HCT116 (cell line): Measurements from ENCODE around the gene SPATA17. TPM values are rescaled to one million over a fixed set of nuclear protein-coding genes. Genes with fewer than 3 reads are reported as not detected.

ENCODE experiments used
- ATAC-seq: fragments of 200-7000 bp; cut with Tn5 transposase; 2 replicates; pipeline ENCODE4 v1.9.1; 2020; ENCODE audit warnings: mild to moderate bottlenecking, moderate library complexity
- BruUV-seq: library from RNA; stranded (reverse); fragments of 400-500 nt; replicated peaks from 2 replicates; lab custom pipeline; 2021; lab: Mats Ljungman, UMichigan
- CTCF ChIA-PET: fragments of 300-600 bp; sonication (Branson Sonifier 250); formaldehyde crosslinking; loops from one replicate; lab custom pipeline; 2021; ENCODE audit warnings: antibody characterized with exemption; lab: Charles Lee
- POLR2A ChIA-PET: fragments of 300-600, 350-600 bp; sonication (Branson Sonifier 250); formaldehyde crosslinking; loops from one replicate; lab custom pipeline; 2021; ENCODE audit warnings: antibody characterized with exemption; lab: Charles Lee
- RAD21 ChIA-PET, 2 experiments: fragments of 300-600 bp; sonication (Branson Sonifier 250); formaldehyde crosslinking; loops; one replicate each; lab custom pipeline; 2023; ENCODE audit warnings: low total read pairs in 2 of 2; ENCODE audit not compliant: uncharacterized antibody in 2 of 2, unreplicated experiment in 2 of 2, low non-redundant PET in 1 of 2; lab: Charles Lee
- DNase-seq: peaks from one replicate; pipeline ENCODE4 v3.0.0-alpha.2; 2010; ENCODE audit warnings: low read depth, low spot score
- H2AFZ ChIP-seq: fragments of 200-600 bp; shearing (Covaris generic), sonication (generic); 2 replicates; pipeline ENCODE4 v1.6.1; 2017; ENCODE audit warnings: low read depth, mixed run types, mixed read lengths, antibody characterized with exemption, low read length; ENCODE audit not compliant: poor library complexity, severe bottlenecking
- H3K27ac ChIP-seq: 2 replicates; pipeline ENCODE4 v1.5.1; 2012; ENCODE audit warnings: low read depth, low read length
- H3K27me3 ChIP-seq: fragments of 200-600 bp; sonication (generic); 2 replicates; pipeline ENCODE4 v1.6.1; 2016; ENCODE audit warnings: mixed run types, low read length, mixed read lengths; ENCODE audit not compliant: insufficient read depth
- H3K36me3 ChIP-seq, 2 experiments: fragments of 200-500 bp in 1 of 2; fragments of 200-600 bp in 1 of 2; sonication (Bioruptor generic) in 1 of 2; sonication (generic) in 1 of 2; 2 replicates each; pipeline versions ENCODE4 v1.5.1 to v1.6.1; 2014 to 2016; ENCODE audit warnings: low read length in 2 of 2, inconsistent platforms in 1 of 2, mixed read lengths in 1 of 2, mixed run types in 1 of 2; ENCODE audit not compliant: insufficient read depth in 2 of 2, control insufficient read depth in 1 of 2
- H3K4me1 ChIP-seq, 2 experiments: fragments of 200-600 bp in 1 of 2; sonication (generic) in 1 of 2; 2 replicates each; pipeline versions ENCODE4 v1.5.1 to v1.6.1; 2012 to 2017; ENCODE audit warnings: low read length in 2 of 2, inconsistent platforms in 1 of 2, mild to moderate bottlenecking in 1 of 2, mixed read lengths in 1 of 2, mixed run types in 1 of 2, moderate library complexity in 1 of 2; ENCODE audit not compliant: insufficient read depth in 2 of 2, control insufficient read depth in 1 of 2
- H3K4me2 ChIP-seq: fragments of 200-600 bp; sonication (generic); 2 replicates; pipeline ENCODE4 v1.6.1; 2017; ENCODE audit warnings: mixed run types, low read length, mixed read lengths
- H3K4me3 ChIP-seq, 2 experiments: fragments of 200-600 bp in 1 of 2; sonication (generic) in 1 of 2; replicated peaks in 1 of 2; 2 replicates each; pipeline ENCODE4 v1.5.1; 2011 to 2016; ENCODE audit warnings: low read length in 2 of 2, control low read depth in 1 of 2, low read depth in 1 of 2, mild to moderate bottlenecking in 1 of 2, mixed read lengths in 1 of 2, mixed run types in 1 of 2
- H3K79me2 ChIP-seq: fragments of 200-600 bp; sonication (generic); 2 replicates; pipeline ENCODE4 v1.6.1; 2017; ENCODE audit warnings: mild to moderate bottlenecking, mixed run types, low read length, moderate library complexity, mixed read lengths; ENCODE audit not compliant: insufficient read depth
- H3K9ac ChIP-seq: fragments of 200-600 bp; sonication (generic); 2 replicates; pipeline ENCODE4 v1.6.1; 2016; ENCODE audit warnings: low read length, mixed read lengths
- H3K9me2 ChIP-seq: fragments of 200-600 bp; sonication (generic), shearing (Covaris generic); 2 replicates; pipeline ENCODE4 v1.6.1; 2017; ENCODE audit warnings: mixed run types, mild to moderate bottlenecking, moderate library complexity; ENCODE audit not compliant: insufficient read depth
- H3K9me3 ChIP-seq, 2 experiments: fragments of 200-500 bp in 1 of 2; fragments of 200-600 bp in 1 of 2; sonication (Bioruptor generic) in 1 of 2; sonication (generic) in 1 of 2; 2 replicates each; pipeline ENCODE4 v1.6.1; 2014 to 2017; ENCODE audit warnings: low read length in 2 of 2, mixed read lengths in 2 of 2, inconsistent platforms in 1 of 2, low read depth in 1 of 2, mild to moderate bottlenecking in 1 of 2, mixed run types in 1 of 2, moderate library complexity in 1 of 2; ENCODE audit not compliant: control insufficient read depth in 1 of 2, insufficient read depth in 1 of 2
- H4K20me1 ChIP-seq: fragments of 200-600 bp; sonication (generic), shearing (Covaris generic); 2 replicates; pipeline ENCODE4 v1.6.1; 2017; ENCODE audit warnings: mixed run types, mild to moderate bottlenecking, moderate library complexity; ENCODE audit not compliant: insufficient read depth
- EGR1 ChIP-seq: IDR thresholded peaks from 2 replicates; pipeline ENCODE4 v1.6.1; 2012; ENCODE audit warnings: low read depth
- ELF1 ChIP-seq: IDR thresholded peaks from 2 replicates; pipeline ENCODE4 v1.6.1; 2012; ENCODE audit warnings: low read depth, borderline replicate concordance
- EZH2 ChIP-seq: fragments of 200-600 bp; sonication (generic); IDR thresholded peaks from 2 replicates; pipeline ENCODE4 v1.6.1; 2017; ENCODE audit warnings: antibody characterized with exemption, mixed run types
- EZH2phosphoT487 ChIP-seq: fragments of 200-600 bp; IDR thresholded peaks from 2 replicates; pipeline ENCODE4 v1.6.1; 2018; ENCODE audit warnings: antibody characterized with exemption, borderline replicate concordance
- FOSL1 ChIP-seq: IDR thresholded peaks from 2 replicates; pipeline ENCODE4 v1.6.1; 2012; ENCODE audit warnings: low read depth
- POLR2A ChIP-seq: IDR thresholded peaks from 2 replicates; pipeline ENCODE4 v1.7.0; 2011; ENCODE audit warnings: borderline replicate concordance; ENCODE audit not compliant: insufficient read depth, insufficient read length; ENCODE audit errors: extremely low read depth
- POLR2AphosphoS5 ChIP-seq: IDR thresholded peaks from 2 replicates; pipeline ENCODE4 v1.6.1; 2011; ENCODE audit warnings: mild to moderate bottlenecking, low read depth, low read length, moderate library complexity
- RAD21 ChIP-seq: IDR thresholded peaks from 2 replicates; pipeline ENCODE4 v1.6.1; 2012; ENCODE audit warnings: low read depth, mild to moderate bottlenecking
- SRF ChIP-seq: IDR thresholded peaks from 2 replicates; pipeline ENCODE4 v1.6.1; 2012; ENCODE audit warnings: low read depth
- YY1 ChIP-seq: IDR thresholded peaks from 2 replicates; pipeline ENCODE4 v1.6.1; 2011; ENCODE audit warnings: low read length, low read depth, moderate library complexity, mild to moderate bottlenecking; ENCODE audit not compliant: insufficient replicate concordance; ENCODE audit errors: extremely low read depth
- ZNF274 ChIP-seq: fragments of 200-500 bp; sonication (Bioruptor generic); IDR thresholded peaks from 2 replicates; pipeline ENCODE4 v1.6.1; 2014; ENCODE audit warnings: mild to moderate bottlenecking, low read depth, low read length, inconsistent platforms
- intact Hi-C: fragments of 100-400 bp; cut with micrococcal nuclease; formaldehyde crosslinking; loops from 2 replicates; pipeline ENCODE4 v1.10.0; 2022
- total RNA-seq: library from RNA; stranded (reverse); gene quantifications from one replicate; pipeline ENCODE4 v1.2.1, GENCODE V29; 2021; ENCODE audit not compliant: unreplicated experiment
- TF ChIP-seq, protein P1 (sequence below), 3 experiments: fragments of 200-600 bp in 1 of 3; sonication (generic) in 1 of 3; IDR thresholded peaks in 2 of 3; conservative IDR thresholded peaks in 1 of 3; 2 replicates each; pipeline ENCODE4 v1.5.1; 2012 to 2017; ENCODE audit warnings: low read depth in 2 of 3, low read length in 2 of 3, antibody characterized with exemption in 1 of 3, borderline replicate concordance in 1 of 3, control low read depth in 1 of 3, mild to moderate bottlenecking in 1 of 3, mixed read lengths in 1 of 3, mixed run types in 1 of 3, moderate library complexity in 1 of 3; ENCODE audit not compliant: insufficient read depth in 1 of 3
- TF ChIP-seq, protein P2 (sequence below): IDR thresholded peaks from 2 replicates; pipeline ENCODE4 v1.6.1; 2012

Gene SPATA17
- total RNA-seq, 1 experiment from 2014 or later: 2.5 TPM

- Histone ChIP-seq H3K27ac (no peak overlapping the region), H2AFZ (no peak overlapping the region)
- CTCF ChIA-PET: no interaction called here
These were observed 90.5 kb downstream of the SPATA17 start for GRCh38 chr1:217721692-217722091.

GRCh38 chr1:217734973-217735372 lies 103.8 kb downstream of the SPATA17 start:
- Histone ChIP-seq H3K4me3 (no peak overlapping the region), H3K36me3 (no peaks in the 10 kb centered on the region), H3K9ac (no peak overlapping the region), H3K27me3 (no peaks in the 10 kb centered on the region), H3K9me2 (no peaks in the 10 kb centered on the region), H3K79me2 (no peaks in the 10 kb centered on the region), H4K20me1 (no peaks in the 10 kb centered on the region), H3K4me1 (no peaks in the 10 kb centered on the region), H3K9me3 (no peaks in the 10 kb centered on the region), H3K4me2 (no peak overlapping the region), H3K27ac (no peak overlapping the region), H2AFZ (no peak overlapping the region)
- intact Hi-C loops: no loop called here
- POLR2A ChIA-PET: no interaction called here
- no peak for ATAC-seq
- no TSS peak for BruUV-seq
- CTCF ChIA-PET: no interaction called here
- RAD21 ChIA-PET: no interaction called here
- DNase-seq: no peak
- TF ChIP-seq, protein P1, sequence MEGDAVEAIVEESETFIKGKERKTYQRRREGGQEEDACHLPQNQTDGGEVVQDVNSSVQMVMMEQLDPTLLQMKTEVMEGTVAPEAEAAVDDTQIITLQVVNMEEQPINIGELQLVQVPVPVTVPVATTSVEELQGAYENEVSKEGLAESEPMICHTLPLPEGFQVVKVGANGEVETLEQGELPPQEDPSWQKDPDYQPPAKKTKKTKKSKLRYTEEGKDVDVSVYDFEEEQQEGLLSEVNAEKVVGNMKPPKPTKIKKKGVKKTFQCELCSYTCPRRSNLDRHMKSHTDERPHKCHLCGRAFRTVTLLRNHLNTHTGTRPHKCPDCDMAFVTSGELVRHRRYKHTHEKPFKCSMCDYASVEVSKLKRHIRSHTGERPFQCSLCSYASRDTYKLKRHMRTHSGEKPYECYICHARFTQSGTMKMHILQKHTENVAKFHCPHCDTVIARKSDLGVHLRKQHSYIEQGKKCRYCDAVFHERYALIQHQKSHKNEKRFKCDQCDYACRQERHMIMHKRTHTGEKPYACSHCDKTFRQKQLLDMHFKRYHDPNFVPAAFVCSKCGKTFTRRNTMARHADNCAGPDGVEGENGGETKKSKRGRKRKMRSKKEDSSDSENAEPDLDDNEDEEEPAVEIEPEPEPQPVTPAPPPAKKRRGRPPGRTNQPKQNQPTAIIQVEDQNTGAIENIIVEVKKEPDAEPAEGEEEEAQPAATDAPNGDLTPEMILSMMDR (IDR thresholded peaks at IDR 0.05 in 2 of 3, conservative IDR thresholded peaks at IDR 0.05 in 1 of 3; ENCODE audit: borderline replicate concordance in 1 of 3, insufficient read depth in 1 of 3, low read depth in 2 of 3, low read length in 2 of 3): no peak
- TF ChIP-seq EGR1 (no peak), FOSL1 (no peak), POLR2A (no peak), YY1 (no peak), ZNF274 (no peak), EZH2phosphoT487 (no peak), EZH2 (no peak), RAD21 (no peak), POLR2AphosphoS5 (no peak), ELF1 (no peak), SRF (no peak)
- TF ChIP-seq, protein P2, sequence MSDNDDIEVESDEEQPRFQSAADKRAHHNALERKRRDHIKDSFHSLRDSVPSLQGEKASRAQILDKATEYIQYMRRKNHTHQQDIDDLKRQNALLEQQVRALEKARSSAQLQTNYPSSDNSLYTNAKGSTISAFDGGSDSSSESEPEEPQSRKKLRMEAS: no peak

More at GRCh38 chr1:217721692-217722091, 90.5 kb downstream of the SPATA17 start:
- Histone ChIP-seq H3K27me3 (no peaks in the 10 kb centered on the region), H3K9me2 (no peaks in the 10 kb centered on the region), H3K79me2 (no peaks in the 10 kb centered on the region), H3K4me1 (peaks cover 0 to 4% of the 10 kb centered on the region in 2 experiments; a peak in 1 of 4 replicates), H3K9me3 (no peaks in the 10 kb centered on the region), H3K4me2 (no peak overlapping the region; the same call in 1 of the 2 replicates), H4K20me1 (no peaks in the 10 kb centered on the region), H3K4me3 (no peak overlapping the region), H3K9ac (no peak overlapping the region), H3K36me3 (no peaks in the 10 kb centered on the region)
- BruUV-seq: no TSS peak
- RAD21 ChIA-PET: no interaction called here
- ATAC-seq (no peak), DNase-seq (no peak)
- intact Hi-C loops: no loop called here
- TF ChIP-seq ELF1: no peak
- TF ChIP-seq, protein P1 (IDR thresholded peaks at IDR 0.05 in 2 of 3, conservative IDR thresholded peaks at IDR 0.05 in 1 of 3; ENCODE audit: borderline replicate concordance in 1 of 3, insufficient read depth in 1 of 3, low read depth in 2 of 3, low read length in 2 of 3): no peak
- TF ChIP-seq YY1: no peak
- no peak for TF ChIP-seq FOSL1
- TF ChIP-seq EZH2phosphoT487: no peak
- no peak for TF ChIP-seq POLR2AphosphoS5
- no peak for TF ChIP-seq EGR1
- POLR2A ChIA-PET: no interaction called here
